Kidney tubule cell (primary cell): ENCODE measurements around the gene INF2.

ENCODE experiments used
- DNase-seq: peaks from one replicate; pipeline ENCODE4 v3.0.0-alpha.2; 2018; ENCODE audit warnings: low spot score

The INF2 gene

DNA sequence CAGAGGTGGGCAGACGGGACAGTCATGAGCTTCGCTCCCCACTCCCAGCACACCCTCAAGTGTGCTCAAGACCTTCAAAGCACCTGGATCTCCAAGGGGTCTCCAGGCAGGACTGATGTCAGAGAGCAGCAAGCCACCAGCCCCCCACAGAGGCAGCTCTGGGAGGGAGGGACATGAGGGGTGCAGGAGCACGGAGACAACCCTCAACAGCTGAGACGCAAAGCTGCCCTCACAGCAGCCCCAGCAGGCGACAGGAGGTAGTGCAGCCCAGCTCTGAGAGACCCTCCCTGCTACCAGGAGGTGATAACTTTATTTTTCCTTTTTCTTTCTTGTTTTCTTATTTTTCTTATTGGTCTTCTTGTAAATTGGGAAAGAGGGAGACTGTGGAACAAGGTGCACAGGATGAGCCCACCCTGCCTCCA, 81.4 kb downstream of the INF2 start:
- DNase-seq = peak; percentile 13

DNA sequence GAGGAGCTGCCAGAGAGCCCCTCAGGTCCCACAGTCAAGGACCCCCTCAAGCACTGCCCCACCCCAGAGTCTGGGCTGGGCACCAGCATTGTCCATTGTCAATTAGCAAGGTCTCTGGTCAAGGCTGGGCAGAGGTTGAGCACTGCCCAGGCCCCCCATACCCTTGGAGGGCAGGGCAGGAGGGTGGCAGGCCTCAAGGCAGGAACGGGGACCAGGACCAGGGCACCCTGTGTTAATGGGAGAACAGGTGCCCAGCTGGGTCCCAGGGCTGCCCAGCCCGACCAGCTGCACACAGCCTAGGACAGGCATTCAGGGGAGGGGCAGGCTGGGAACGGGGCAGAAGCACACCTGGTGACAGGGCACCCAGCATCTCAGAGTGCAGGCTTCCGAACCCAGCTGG, 82.0 kb downstream of the INF2 start:
- DNase-seq = no peak
